Measurements from ENCODE around the gene HBM.
A peak's percentile ranks its signal among the peaks of the same experiment; 100 is the strongest.

- TF ChIP-seq CTCF (IDR thresholded peaks at IDR 0.05): peak; percentile 42 to 61 (median 44)
- no peak for TF ChIP-seq POLR2A (IDR thresholded peaks at IDR 0.05; ENCODE audit: low read depth)
Measured at GRCh38 chr16:117379-118365, 48.1 kb upstream of the HBM start.

All from esophagus muscularis mucosa (tissue), 3 donors.